Heart right ventricle (tissue), 16 donors: Measurements from ENCODE around the gene MZB1. TPM values are rescaled to one million over a fixed set of nuclear protein-coding genes. Genes with fewer than 3 reads are reported as not detected.

ENCODE experiments used
- ATAC-seq, 8 donors: fragments of 200-7000 bp; cut with Tn5 transposase; one replicate each; pipeline ENCODE4 v1.9.1; 2020; ENCODE audit warnings: mild to moderate bottlenecking in 8 of 8, moderate library complexity in 8 of 8, moderate number of reproducible peaks in 1 of 8
- DNase-seq, 2 donors: peaks; one replicate each; pipeline ENCODE4 v3.0.0-alpha.2; 2020
- H3K27ac ChIP-seq, 10 donors: fragments of 200-600 bp; sonication (generic) in 2 of 10; one replicate each; pipeline versions ENCODE4 v1.5.0 to v1.8.0; 2020 to 2022; ENCODE audit warnings: mild to moderate bottlenecking in 3 of 10
- H3K27me3 ChIP-seq, 7 donors: fragments of 200-600 bp; one replicate each; pipeline ENCODE4 v1.8.0; 2021 to 2022; ENCODE audit warnings: mild to moderate bottlenecking in 2 of 7
- H3K36me3 ChIP-seq, 9 donors: fragments of 200-600 bp; sonication (generic) in 1 of 9; one replicate each; pipeline versions ENCODE4 v1.5.0 to v1.8.0; 2020 to 2022; ENCODE audit warnings: mild to moderate bottlenecking in 2 of 9
- H3K4me1 ChIP-seq, 9 donors: fragments of 200-600 bp; sonication (generic) in 1 of 9; one replicate each; pipeline versions ENCODE4 v1.5.0 to v1.8.0; 2020 to 2022; ENCODE audit warnings: mild to moderate bottlenecking in 4 of 9
- H3K4me3 ChIP-seq, 10 donors: fragments of 200-600 bp; sonication (generic) in 2 of 10; one replicate each; pipeline versions ENCODE4 v1.5.0 to v1.8.0; 2020 to 2022; ENCODE audit warnings: mild to moderate bottlenecking in 7 of 10, moderate library complexity in 2 of 10
- H3K9me3 ChIP-seq, 11 donors: fragments of 200-600 bp in 10 of 11; sonication (generic) in 2 of 11; one replicate each; pipeline versions ENCODE4 v1.5.0 to v1.8.0; 2013 to 2022; ENCODE audit warnings: mild to moderate bottlenecking in 2 of 11, control low read depth in 1 of 11, moderate library complexity in 1 of 11
- CTCF ChIP-seq, 9 donors: fragments of 200-600 bp; sonication (generic) in 2 of 9; IDR thresholded peaks; one replicate each; pipeline versions ENCODE4 v1.5.0 to v1.8.0; 2021 to 2022; ENCODE audit warnings: antibody characterized with exemption in 9 of 9, mild to moderate bottlenecking in 5 of 9, moderate library complexity in 1 of 9
- WGBS, 2 donors: extraction: QIAGEN DNeasy Blood & Tissue Kit; methylation state at CpG; one replicate each; pipeline ENCODE4 v1.1.7; 2013; ENCODE audit warnings: inconsistent platforms in 1 of 2; 5-methylcytosine and 5-hydroxymethylcytosine counted together
- intact Hi-C, 10 donors: fragments of 100-400 bp; cut with DNase I; formaldehyde crosslinking; loops; one replicate each; pipeline versions ENCODE4 v1.11.1 to v1.14.2; 2022
- polyA plus RNA-seq, 2 donors: library from polyadenylated mRNA; stranded (reverse); fragments of 200-250 nt; gene quantifications; one replicate each; pipeline ENCODE4 v1.2.3, GENCODE V29; 2013
- total RNA-seq, 10 donors: library from RNA; stranded (reverse); fragmentation: NEBNext Ultra II Directional in 3 of 10; extraction: Animal tissue kit (Norgen Biotek cat#: 25700) in 3 of 10; gene quantifications; one replicate each; pipeline versions ENCODE4 v1.2.1 to v1.2.4, GENCODE V29; 2021 to 2023
- donor health status: Arrhythmogenic right ventricular cardiomyopathy.
- donor health status: ischemic (EF 13 %, LVEDD 7.1; RV severe dilation, severe dysfunction).
- donor health status: healthy with polysubstance abuse.
- donor health status: DM: no; HTN: yes; CAD: no.
- donor health status: DM: no; HTN: no; CAD: no.
- donor health status: ischemic (EF 25% LVEDD 6.9; RV normal size, moderate dysfunction).
- donor health status: ischemic (EF 25% LVEDD 5.7; RV mildly dilated, moderate dysfunction).
- donor health status: healthy.
- donor health status: DM: yes; HTN: yes; CAD: no.
- donor health status: Ischemic cardiomyopathy.
- donor health status: ischemic (EF 35%, LVEDD 5.7; RV mildly dilated, moderate dysfunction).
- donor health status: nonischemic (EF 11% LVEDD 7.7; RV severe dilation, severe dysfunction).
- donor health status: DM: yes; HTN: yes; CAD: no.
- donor health status: PGD.
- donor health status: ischemic (EF 29% LVEDD 5.4; RV normal size, mild dysfunction).
- donor health status: nonischemic (EF 23%, LVEDD 6.1; RV moderate dilation, normal function).

The MZB1 gene
- total and polyA plus RNA-seq, 12 donors, result 0.28 to 6.6 (median 0.66) TPM

- Histone ChIP-seq H3K27ac (peak overlapping the region; percentile 46 to 86 (median 74)), H3K4me3 (peak overlapping the region in 8 of 10 donors; percentile 25 to 55 (median 46)), H3K9me3 (no peaks in the 10 kb centered on the region), H3K4me1 (peaks cover 0 to 45% (median 33%) of the 10 kb centered on the region in 9 donors), H3K36me3 (peaks cover 0 to 3% (median 0%) of the 10 kb centered on the region in 9 donors), H3K27me3 (no peaks in the 10 kb centered on the region)
- peak in 1 of 8 donors; percentile 8 for ATAC-seq
- no peak for TF ChIP-seq CTCF (IDR thresholded peaks at IDR 0.05)
- 78 to 87% methylated on average over 9 of the region's 9 CpGs for WGBS, 2 donors
- no peak for DNase-seq
- intact Hi-C loops, result no loop called here
These were observed 5.1 kb downstream of the MZB1 start for GRCh38 chr5:139384591-139385051.

- ATAC-seq (no peak), DNase-seq (no peak)
- no peak for TF ChIP-seq CTCF (IDR thresholded peaks at IDR 0.05)
- Histone ChIP-seq H3K4me1 (peaks cover 0 to 43% (median 27%) of the 10 kb centered on the region in 9 donors), H3K4me3 (no peak overlapping the region), H3K36me3 (no peaks in the 10 kb centered on the region), H3K27ac (peak overlapping the region in 5 of 10 donors; percentile 72 to 86 (median 78)), H3K9me3 (no peaks in the 10 kb centered on the region), H3K27me3 (no peaks in the 10 kb centered on the region)
- WGBS, 2 donors, result 86 to 90% methylated on average over 7 of the region's 7 CpGs
- intact Hi-C loops, result no loop called here
These were observed 5.6 kb downstream of the MZB1 start for GRCh38 chr5:139383993-139384590.

GRCh38 chr5:139383275-139383992 is 6.3 kb downstream of the MZB1 start, which contains the start of gene SLC23A1:
Gene SLC23A1, minus strand, starts transcription at chr5:139383297. Its CDS starts 44 bp downstream, at chr5:139383253.
- Histone ChIP-seq H3K9me3 (no peaks in the 10 kb centered on the region), H3K4me1 (peaks cover 0 to 36% (median 21%) of the 10 kb centered on the region in 9 donors), H3K36me3 (no peaks in the 10 kb centered on the region), H3K27me3 (no peaks in the 10 kb centered on the region), H3K27ac (peak within 1 kb of the TSS in 3 of 10 donors; percentile 72 to 86 (median 78)), H3K4me3 (no peak within 1 kb of the TSS)
- 76 to 77% methylated on average over 10 of the region's 10 CpGs for WGBS, 2 donors
- intact Hi-C loops, result no loop called here
- DNase-seq (no peak), ATAC-seq (no peak)
- TF ChIP-seq CTCF (IDR thresholded peaks at IDR 0.05), result no peak

GRCh38 chr5:139382807-139383206 is 6.9 kb downstream of the MZB1 start:
- intact Hi-C loops, result no loop called here
- WGBS, 2 donors, result 57 to 70% methylated on average over 3 of the region's 3 CpGs
- no peak for DNase-seq
- no peak for ATAC-seq
- no peak for TF ChIP-seq CTCF (IDR thresholded peaks at IDR 0.05)
- H3K27ac ChIP-seq, result no peak overlapping the region
- peaks cover 0 to 30% (median 14%) of the 10 kb centered on the region in 9 donors for H3K4me1 ChIP-seq
- peaks cover 0 to 5% (median 0%) of the 10 kb centered on the region in 9 donors for H3K36me3 ChIP-seq
- no peaks in the 10 kb centered on the region for H3K27me3 ChIP-seq
- no peaks in the 10 kb centered on the region for H3K9me3 ChIP-seq
- no peak overlapping the region for H3K4me3 ChIP-seq
